Measurements from ENCODE around the gene AFTPH. TPM values are rescaled to one million over a fixed set of nuclear protein-coding genes. Genes with fewer than 3 reads are reported as not detected.

AFTPH gene
- polyA plus RNA-seq, 3 donors, result 22.3 to 28.6 (median 28.4) TPM

- Histone ChIP-seq H3K36me3 (replicated peaks in 1 of 2; ENCODE audit: control insufficient read depth in 1 of 2, insufficient read depth in 2 of 2, low read length in 2 of 2) (no peaks in the 10 kb centered on the region), H3K79me2 (ENCODE audit: insufficient read depth, low read length) (no peaks in the 10 kb centered on the region), H3K27me3 (ENCODE audit: control insufficient read depth in 2 of 2, insufficient read depth in 2 of 2, low read length in 2 of 2) (no peaks in the 10 kb centered on the region), H3K4me1 (ENCODE audit: control insufficient read depth in 1 of 2, insufficient read depth in 2 of 2, low read length in 2 of 2) (peaks cover 0 to 4% of the 10 kb centered on the region in 2 donors), H3K27ac (ENCODE audit: low read depth in 1 of 2, low read length in 2 of 2) (no peak overlapping the region), H3K9me3 (replicated peaks in 1 of 2; ENCODE audit: control insufficient read depth in 1 of 2, insufficient read depth in 1 of 2, low read length in 2 of 2) (no peaks in the 10 kb centered on the region), H3K4me3 (replicated peaks in 1 of 3; ENCODE audit: low read depth in 2 of 3, low read length in 3 of 3) (no peak overlapping the region), H4K20me1 (ENCODE audit: insufficient read depth, low read length) (no peaks in the 10 kb centered on the region), H3K9ac (ENCODE audit: insufficient read depth, low read length, poor library complexity, severe bottlenecking) (no peak overlapping the region), H3K4me2 (replicated peaks; ENCODE audit: extremely low read depth, low read length, poor library complexity, severe bottlenecking) (no peak overlapping the region), H2AFZ (ENCODE audit: insufficient read depth, low read depth, low read length, poor library complexity, severe bottlenecking) (no peak overlapping the region)
- peaks cover 12% of the 10 kb centered on the region for H3K4me1 Mint-ChIP-seq
- no peaks in the 10 kb centered on the region for H3K9me3 Mint-ChIP-seq
- no peak for DNase-seq
- TF ChIP-seq, protein P1, sequence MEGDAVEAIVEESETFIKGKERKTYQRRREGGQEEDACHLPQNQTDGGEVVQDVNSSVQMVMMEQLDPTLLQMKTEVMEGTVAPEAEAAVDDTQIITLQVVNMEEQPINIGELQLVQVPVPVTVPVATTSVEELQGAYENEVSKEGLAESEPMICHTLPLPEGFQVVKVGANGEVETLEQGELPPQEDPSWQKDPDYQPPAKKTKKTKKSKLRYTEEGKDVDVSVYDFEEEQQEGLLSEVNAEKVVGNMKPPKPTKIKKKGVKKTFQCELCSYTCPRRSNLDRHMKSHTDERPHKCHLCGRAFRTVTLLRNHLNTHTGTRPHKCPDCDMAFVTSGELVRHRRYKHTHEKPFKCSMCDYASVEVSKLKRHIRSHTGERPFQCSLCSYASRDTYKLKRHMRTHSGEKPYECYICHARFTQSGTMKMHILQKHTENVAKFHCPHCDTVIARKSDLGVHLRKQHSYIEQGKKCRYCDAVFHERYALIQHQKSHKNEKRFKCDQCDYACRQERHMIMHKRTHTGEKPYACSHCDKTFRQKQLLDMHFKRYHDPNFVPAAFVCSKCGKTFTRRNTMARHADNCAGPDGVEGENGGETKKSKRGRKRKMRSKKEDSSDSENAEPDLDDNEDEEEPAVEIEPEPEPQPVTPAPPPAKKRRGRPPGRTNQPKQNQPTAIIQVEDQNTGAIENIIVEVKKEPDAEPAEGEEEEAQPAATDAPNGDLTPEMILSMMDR (IDR thresholded peaks at IDR 0.05), result no peak
- no peak overlapping the region for H3K4me3 Mint-ChIP-seq
- intact Hi-C loops (cut with micrococcal nuclease), result loop anchor here (2.0 to 10.0 kb wide), 3 partner anchors 158 to 437 kb away; no protein-coding TSS in a partner anchor
- WGBS (ENCODE audit: insufficient coverage), result 58% methylated on average over 4 of the region's 5 CpGs
- H3K27me3 Mint-ChIP-seq (ENCODE audit: low read depth in 3 of 3), result peaks cover 1 to 8% (median 4%) of the 10 kb centered on the region in 3 donors
- no peaks in the 10 kb centered on the region for H3K36me3 Mint-ChIP-seq
- no peak overlapping the region for H3K27ac Mint-ChIP-seq
Observed at GRCh38 chr2:64489081-64489751, 34.9 kb upstream of the AFTPH start.

GRCh38 chr2:64491426-64491825, 32.7 kb upstream of the AFTPH start:
- 100% methylated on average over 3 of the region's 4 CpGs for WGBS (ENCODE audit: insufficient coverage)
- peaks cover 9% of the 10 kb centered on the region for H3K4me1 Mint-ChIP-seq
- DNase-seq, result no peak

More at GRCh38 chr2:64491426-64491825, 32.7 kb upstream of the AFTPH start:
- no peak overlapping the region for H3K9ac ChIP-seq (ENCODE audit: insufficient read depth, low read length, poor library complexity, severe bottlenecking)
- no peak overlapping the region for H2AFZ ChIP-seq (ENCODE audit: insufficient read depth, low read depth, low read length, poor library complexity, severe bottlenecking)
- Mint-ChIP-seq H3K4me3 (no peak overlapping the region), H3K27ac (no peak overlapping the region), H3K9me3 (no peaks in the 10 kb centered on the region), H3K27me3 (ENCODE audit: low read depth in 3 of 3) (peaks cover 1 to 8% (median 4%) of the 10 kb centered on the region in 3 donors), H3K36me3 (no peaks in the 10 kb centered on the region)
- no peak overlapping the region for H3K4me2 ChIP-seq (replicated peaks; ENCODE audit: extremely low read depth, low read length, poor library complexity, severe bottlenecking)
- no peaks in the 10 kb centered on the region for H4K20me1 ChIP-seq (ENCODE audit: insufficient read depth, low read length)
- H3K4me3 ChIP-seq (replicated peaks in 1 of 3; ENCODE audit: low read depth in 2 of 3, low read length in 3 of 3), result no peak overlapping the region
- peaks cover 0 to 4% of the 10 kb centered on the region in 2 donors for H3K4me1 ChIP-seq (ENCODE audit: control insufficient read depth in 1 of 2, insufficient read depth in 2 of 2, low read length in 2 of 2)
- no peaks in the 10 kb centered on the region for H3K9me3 ChIP-seq (replicated peaks in 1 of 2; ENCODE audit: control insufficient read depth in 1 of 2, insufficient read depth in 1 of 2, low read length in 2 of 2)
- no peaks in the 10 kb centered on the region for H3K27me3 ChIP-seq (ENCODE audit: control insufficient read depth in 2 of 2, insufficient read depth in 2 of 2, low read length in 2 of 2)
- TF ChIP-seq, protein P1 (IDR thresholded peaks at IDR 0.05), result no peak
- intact Hi-C loops (cut with micrococcal nuclease), result loop anchor here in 1 of 2 donors (5.0 kb wide), 1 partner anchor 159 kb away; no protein-coding TSS in a partner anchor
- H3K79me2 ChIP-seq (ENCODE audit: insufficient read depth, low read length), result no peaks in the 10 kb centered on the region
- no peaks in the 10 kb centered on the region for H3K36me3 ChIP-seq (replicated peaks in 1 of 2; ENCODE audit: control insufficient read depth in 1 of 2, insufficient read depth in 2 of 2, low read length in 2 of 2)
- no peak overlapping the region for H3K27ac ChIP-seq (ENCODE audit: low read depth in 1 of 2, low read length in 2 of 2)
